Measurements from ENCODE around the gene L1TD1.

GRCh38 chr1:62221171-62221570 is 26.5 kb downstream of the L1TD1 start:
- no peak for TF ChIP-seq CTCF (IDR thresholded peaks at IDR 0.05)
- no peak for TF ChIP-seq EP300 (IDR thresholded peaks at IDR 0.05)
